ENCODE data around the gene DZIP3. TPM values are rescaled to one million over a fixed set of nuclear protein-coding genes. Genes with fewer than 3 reads are reported as not detected.

Gene DZIP3
- total RNA-seq, 1 experiment from 2014 or later = 22.1 TPM

DNA sequence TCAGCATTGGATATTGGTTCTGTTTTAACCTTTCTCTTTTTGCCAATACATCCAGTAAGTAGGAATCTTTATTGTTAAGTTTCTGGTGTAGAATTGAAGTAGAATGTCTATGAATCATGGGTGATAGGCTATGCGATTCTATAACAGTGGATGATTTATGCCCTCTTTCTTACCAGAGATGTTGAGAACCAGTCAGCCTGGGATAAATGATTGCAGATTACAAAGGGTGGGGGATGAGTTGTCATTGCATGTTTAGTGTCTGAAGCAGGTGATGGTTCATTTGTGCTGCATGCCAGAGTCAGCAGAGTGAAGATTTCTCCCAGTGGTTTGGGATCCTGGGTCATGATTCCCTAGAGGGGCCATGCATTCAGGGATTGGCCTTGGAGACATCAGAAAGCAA lies 153.4 kb downstream of the DZIP3 start:
- Histone ChIP-seq H3K23me2 (ENCODE audit: insufficient read length, low read depth, low read length, poor library complexity, severe bottlenecking) (no peaks in the 10 kb centered on the region), H3K79me2 (ENCODE audit: insufficient read depth, low read length) (no peaks in the 10 kb centered on the region), H4K20me1 (ENCODE audit: control insufficient read depth, insufficient read depth, insufficient read length) (no peaks in the 10 kb centered on the region), H3T11ph (ENCODE audit: low read length) (no peak overlapping the region), H3K9me3 (ENCODE audit: control insufficient read depth, low read depth, low read length) (no peaks in the 10 kb centered on the region), H2BK5ac (ENCODE audit: insufficient read length, low read length) (no peak overlapping the region), H4K91ac (ENCODE audit: insufficient read length, low read depth, low read length) (no peak overlapping the region), H2BK12ac (ENCODE audit: insufficient read length, low read depth, low read length) (no peak overlapping the region), H3K27ac (ENCODE audit: insufficient read length, low read depth, low read length) (no peak overlapping the region), H3K4ac (ENCODE audit: low read depth, low read length) (no peak overlapping the region), H3K27me3 (ENCODE audit: insufficient read depth, low read length) (no peaks in the 10 kb centered on the region), H2AFZ (ENCODE audit: low read length) (no peak overlapping the region), H3K4me2 (ENCODE audit: insufficient read depth, insufficient read length, low read length) (no peak overlapping the region), H4K8ac (replicated peaks; ENCODE audit: insufficient read length, low read depth, low read length) (no peak overlapping the region), H3K9ac (ENCODE audit: extremely low read depth, insufficient read length, low read length) (no peak overlapping the region), H2BK20ac (ENCODE audit: low read depth, low read length, poor library complexity, severe bottlenecking) (no peak overlapping the region), H3K4me1 (ENCODE audit: insufficient read depth, low read length) (no peaks in the 10 kb centered on the region), H2BK120ac (ENCODE audit: low read depth, low read length, poor library complexity, severe bottlenecking) (no peak overlapping the region), H3K23ac (ENCODE audit: insufficient read length, low read depth, low read length) (no peak overlapping the region), H3K56ac (ENCODE audit: insufficient read length, low read depth, low read length) (no peak overlapping the region), H2BK15ac (ENCODE audit: low read depth, low read length) (no peak overlapping the region), H3K79me1 (ENCODE audit: insufficient read depth, low read depth, low read length, poor library complexity, severe bottlenecking) (no peaks in the 10 kb centered on the region), H2AK5ac (ENCODE audit: insufficient read length, low read length) (no peak overlapping the region), H3K18ac (ENCODE audit: insufficient read length, low read depth, low read length) (no peak overlapping the region), H3K14ac (ENCODE audit: insufficient read depth, low read length) (no peak overlapping the region), H4K5ac (ENCODE audit: insufficient read length, low read depth, low read length) (no peak overlapping the region)
- H3K27me3 Mint-ChIP-seq (ENCODE audit: low read depth) = no peaks in the 10 kb centered on the region; the same call in none of the 2 replicates
- H3K4me3 Mint-ChIP-seq = no peak overlapping the region
- no peaks in the 10 kb centered on the region; a peak in 1 of 5 replicates for H3K9me3 Mint-ChIP-seq
- no peak overlapping the region; a peak in 1 of 7 replicates for H3K27ac Mint-ChIP-seq
- WGBS (ENCODE audit: extremely low coverage, insufficient read length, low lambda C conversion rate) = no CpG with 5 or more reads among the region's 1 CpG
- TF ChIP-seq, protein P1, sequence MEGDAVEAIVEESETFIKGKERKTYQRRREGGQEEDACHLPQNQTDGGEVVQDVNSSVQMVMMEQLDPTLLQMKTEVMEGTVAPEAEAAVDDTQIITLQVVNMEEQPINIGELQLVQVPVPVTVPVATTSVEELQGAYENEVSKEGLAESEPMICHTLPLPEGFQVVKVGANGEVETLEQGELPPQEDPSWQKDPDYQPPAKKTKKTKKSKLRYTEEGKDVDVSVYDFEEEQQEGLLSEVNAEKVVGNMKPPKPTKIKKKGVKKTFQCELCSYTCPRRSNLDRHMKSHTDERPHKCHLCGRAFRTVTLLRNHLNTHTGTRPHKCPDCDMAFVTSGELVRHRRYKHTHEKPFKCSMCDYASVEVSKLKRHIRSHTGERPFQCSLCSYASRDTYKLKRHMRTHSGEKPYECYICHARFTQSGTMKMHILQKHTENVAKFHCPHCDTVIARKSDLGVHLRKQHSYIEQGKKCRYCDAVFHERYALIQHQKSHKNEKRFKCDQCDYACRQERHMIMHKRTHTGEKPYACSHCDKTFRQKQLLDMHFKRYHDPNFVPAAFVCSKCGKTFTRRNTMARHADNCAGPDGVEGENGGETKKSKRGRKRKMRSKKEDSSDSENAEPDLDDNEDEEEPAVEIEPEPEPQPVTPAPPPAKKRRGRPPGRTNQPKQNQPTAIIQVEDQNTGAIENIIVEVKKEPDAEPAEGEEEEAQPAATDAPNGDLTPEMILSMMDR (conservative IDR thresholded peaks at IDR 0.05) = no peak
- no peak for DNase-seq
- H3K36me3 Mint-ChIP-seq (ENCODE audit: insufficient read depth in 1 of 3, low read depth in 3 of 3) = peaks cover 0 to 5% (median 0%) of the 10 kb centered on the region in 3 experiments; a peak in 1 of 7 replicates
- H3K4me1 Mint-ChIP-seq = 0 out of 4 replicates have a peak, but pooled peaks cover 0 to 2% of the 10 kb centered on the region in 2 experiments

Other genes with a start within 250 kb of the DZIP3 start
- gene MYH15, start 79.1 kb upstream of the DZIP3 start, total RNA-seq (2021) = 0.07 and 0.13 TPM in 2 replicates
- 34.2 and 38.8 TPM in 2 replicates for gene CIP2A, start 284 bp upstream of the DZIP3 start, total RNA-seq (2021)
- gene RETNLB, start 167.7 kb downstream of the DZIP3 start, total RNA-seq (2021) = not detected in 2 replicates
- gene TRAT1, start 233.1 kb downstream of the DZIP3 start, total RNA-seq (2021) = not detected in 2 replicates

All from H9 (cell line).